K562 (cell line): ENCODE results near the gene GMPR. TPM values are rescaled to one million over a fixed set of nuclear protein-coding genes. Genes with fewer than 3 reads are reported as not detected.

Experiments used
- GTF2F1 ChIP-seq: IDR thresholded peaks from 2 replicates; pipeline ENCODE4 v1.6.1; 2011; ENCODE audit warnings: low read depth, low read length, improper control_type of control experiment
- HSF4 ChIP-seq: fragments of 250-450 bp; sonication (Bioruptor Pico); IDR thresholded peaks from 2 replicates; pipeline ENCODE4 v2.1.2; 2022; ENCODE audit warnings: mild to moderate bottlenecking, moderate library complexity, borderline replicate concordance
- NELFE ChIP-seq: IDR thresholded peaks from 2 replicates; pipeline ENCODE4 v1.6.1; 2011; ENCODE audit warnings: mild to moderate bottlenecking; ENCODE audit not compliant: insufficient read depth, insufficient read length
- ZNF121 ChIP-seq: sonication (generic); formaldehyde crosslinking; conservative IDR thresholded peaks from 2 replicates; pipeline ENCODE4 v1.8.0; 2022; ENCODE audit warnings: missing genetic modification reagents
- polyA plus RNA-seq, 8 experiments: library from polyadenylated mRNA; depleted of rRNA in 4 of 8; stranded (reverse) in 5 of 8; unstranded in 3 of 8; fragments of >200 nt; fragmentation: Nextera tagmentation in 2 of 8; fragmentation: Illumina TruSeq in 1 of 8; extraction: Ambion mirVana in 2 of 8; extraction: Trizol in 1 of 8; gene quantifications; 2 replicates each; pipeline versions ENCODE4 v1.2.1 to v1.2.3, GENCODE V29; 2011 to 2014; ENCODE audit warnings: inconsistent platforms in 1 of 8, missing spikeins in 1 of 8
- total RNA-seq, 7 experiments: library from RNA; depleted of rRNA in 6 of 7; stranded (reverse); fragments of >200 nt in 6 of 7; fragmentation: Illumina TruSeq in 2 of 7; extraction: Trizol in 2 of 7; gene quantifications; 2 replicates each; pipeline versions ENCODE4 v1.2.1 to v1.2.3, GENCODE V29; 2011 to 2021; ENCODE audit warnings: low replicate concordance in 1 of 7
- TF ChIP-seq, protein P1 (sequence below): fragments of 450-650 bp; IDR thresholded peaks from 2 replicates; pipeline ENCODE4 v1.6.1; 2016; ENCODE audit warnings: antibody characterized with exemption
- TF ChIP-seq, protein P2 (sequence below), 2 experiments: fragments of 450-650 bp; IDR thresholded peaks; 2 replicates each; pipeline ENCODE4 v1.6.1; 2016; ENCODE audit warnings: mild to moderate bottlenecking in 2 of 2, borderline replicate concordance in 1 of 2, low read depth in 1 of 2, moderate library complexity in 1 of 2
- TF ChIP-seq, protein P3 (sequence below): fragments of 200-800 bp; sonication (Bioruptor generic); IDR thresholded peaks from 2 replicates; pipeline ENCODE4 v1.6.1; 2016; ENCODE audit warnings: missing genetic modification characterization, missing compliant biosample characterization

The GMPR gene
- total and polyA plus RNA-seq, 9 of the 15 experiments (the other 6 are each of a cell fraction or from before 2014, with no cell fraction given), result 34.6 to 83.7 (median 49.8) TPM

- TF ChIP-seq GTF2F1, result peak; percentile 98
- TF ChIP-seq ZNF121 (CRISPR knock-in tag), result no peak
- TF ChIP-seq, protein P1, sequence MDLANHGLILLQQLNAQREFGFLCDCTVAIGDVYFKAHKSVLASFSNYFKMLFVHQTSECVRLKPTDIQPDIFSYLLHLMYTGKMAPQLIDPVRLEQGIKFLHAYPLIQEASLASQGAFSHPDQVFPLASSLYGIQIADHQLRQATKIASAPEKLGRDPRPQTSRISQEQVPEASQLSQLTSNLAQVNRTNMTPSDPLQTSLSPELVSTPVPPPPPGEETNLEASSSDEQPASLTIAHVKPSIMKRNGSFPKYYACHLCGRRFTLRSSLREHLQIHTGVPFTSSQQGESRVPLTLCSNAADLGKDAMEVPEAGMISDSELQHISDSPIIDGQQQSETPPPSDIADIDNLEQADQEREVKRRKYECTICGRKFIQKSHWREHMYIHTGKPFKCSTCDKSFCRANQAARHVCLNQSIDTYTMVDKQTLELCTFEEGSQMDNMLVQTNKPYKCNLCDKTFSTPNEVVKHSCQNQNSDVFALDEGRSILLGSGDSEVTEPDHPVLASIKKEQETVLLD, result peak; percentile 98
- TF ChIP-seq, protein P2, sequence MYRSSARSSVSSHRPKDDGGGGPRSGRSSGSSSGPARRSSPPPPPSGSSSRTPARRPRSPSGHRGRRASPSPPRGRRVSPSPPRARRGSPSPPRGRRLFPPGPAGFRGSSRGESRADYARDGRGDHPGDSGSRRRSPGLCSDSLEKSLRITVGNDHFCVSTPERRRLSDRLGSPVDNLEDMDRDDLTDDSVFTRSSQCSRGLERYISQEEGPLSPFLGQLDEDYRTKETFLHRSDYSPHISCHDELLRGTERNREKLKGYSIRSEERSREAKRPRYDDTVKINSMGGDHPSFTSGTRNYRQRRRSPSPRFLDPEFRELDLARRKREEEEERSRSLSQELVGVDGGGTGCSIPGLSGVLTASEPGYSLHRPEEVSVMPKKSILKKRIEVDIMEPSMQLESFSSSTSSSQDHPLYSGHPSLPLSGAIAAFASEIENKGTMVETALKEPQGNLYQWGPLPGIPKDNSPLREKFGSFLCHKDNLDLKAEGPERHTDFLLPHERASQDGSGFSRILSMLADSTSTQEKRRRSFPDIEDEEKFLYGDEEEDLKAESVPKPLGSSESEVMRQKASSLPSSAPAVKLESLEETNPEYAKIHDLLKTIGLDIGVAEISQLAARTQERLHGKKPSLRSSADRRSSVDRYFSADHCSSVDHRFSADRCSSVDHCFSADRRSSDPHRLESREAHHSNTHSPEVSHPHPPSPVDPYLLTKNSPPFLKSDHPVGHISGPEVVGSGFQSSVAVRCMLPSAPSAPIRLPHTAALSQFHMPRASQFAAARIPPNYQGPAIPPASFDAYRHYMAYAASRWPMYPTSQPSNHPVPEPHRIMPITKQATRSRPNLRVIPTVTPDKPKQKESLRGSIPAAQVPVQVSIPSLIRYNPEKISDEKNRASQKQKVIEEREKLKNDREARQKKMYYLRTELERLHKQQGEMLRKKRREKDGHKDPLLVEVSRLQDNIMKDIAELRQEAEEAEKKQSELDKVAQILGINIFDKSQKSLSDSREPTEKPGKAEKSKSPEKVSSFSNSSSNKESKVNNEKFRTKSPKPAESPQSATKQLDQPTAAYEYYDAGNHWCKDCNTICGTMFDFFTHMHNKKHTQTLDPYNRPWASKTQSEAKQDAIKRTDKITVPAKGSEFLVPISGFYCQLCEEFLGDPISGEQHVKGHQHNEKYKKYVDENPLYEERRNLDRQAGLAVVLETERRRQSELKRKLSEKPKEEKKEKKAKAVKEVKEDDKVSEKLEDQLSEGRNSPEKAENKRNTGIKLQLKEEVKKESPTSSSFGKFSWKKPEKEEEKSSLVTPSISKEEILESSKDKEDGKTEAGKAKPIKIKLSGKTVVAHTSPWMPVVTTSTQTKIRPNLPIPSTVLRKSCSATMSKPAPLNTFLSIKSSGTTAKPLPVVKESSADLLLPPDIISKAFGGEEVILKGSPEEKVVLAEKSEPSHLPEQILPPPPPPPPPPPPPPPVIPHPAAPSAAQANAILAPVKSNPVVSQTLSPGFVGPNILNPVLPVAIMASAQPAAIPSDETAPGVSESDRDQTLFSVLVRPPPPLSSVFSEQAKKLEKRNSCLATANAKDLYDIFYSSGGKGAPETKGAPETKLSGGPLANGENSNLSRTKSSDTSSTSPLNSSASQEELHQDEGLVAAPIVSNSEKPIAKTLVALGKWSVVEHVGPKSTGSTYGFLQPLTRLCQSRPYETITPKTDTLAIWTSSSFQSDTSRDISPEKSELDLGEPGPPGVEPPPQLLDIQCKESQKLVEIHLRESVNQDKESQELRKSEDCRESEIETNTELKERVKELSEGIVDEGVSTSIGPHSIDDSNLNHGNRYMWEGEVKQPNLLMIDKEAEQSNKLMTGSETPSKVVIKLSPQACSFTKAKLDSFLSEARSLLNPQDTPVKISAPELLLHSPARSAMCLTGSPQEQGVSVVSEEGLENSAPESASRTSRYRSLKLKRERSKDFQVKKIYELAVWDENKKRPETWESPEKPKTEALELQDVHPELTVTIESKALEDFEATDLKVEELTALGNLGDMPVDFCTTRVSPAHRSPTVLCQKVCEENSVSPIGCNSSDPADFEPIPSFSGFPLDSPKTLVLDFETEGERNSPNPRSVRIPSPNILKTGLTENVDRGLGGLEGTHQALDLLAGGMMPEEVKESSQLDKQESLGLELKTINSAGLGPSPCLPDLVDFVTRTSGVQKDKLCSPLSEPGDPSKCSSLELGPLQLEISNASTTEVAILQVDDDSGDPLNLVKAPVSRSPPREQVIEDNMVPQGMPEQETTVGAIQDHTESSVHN (IDR thresholded peaks at IDR 0.05; ENCODE audit: borderline replicate concordance in 1 of 2, low read depth in 1 of 2), result no peak
- TF ChIP-seq NELFE, result peak; percentile 70
- TF ChIP-seq HSF4 (CRISPR knock-in tag), result peak; percentile 41; the same call in 1 of the 2 replicates
- TF ChIP-seq, protein P3, sequence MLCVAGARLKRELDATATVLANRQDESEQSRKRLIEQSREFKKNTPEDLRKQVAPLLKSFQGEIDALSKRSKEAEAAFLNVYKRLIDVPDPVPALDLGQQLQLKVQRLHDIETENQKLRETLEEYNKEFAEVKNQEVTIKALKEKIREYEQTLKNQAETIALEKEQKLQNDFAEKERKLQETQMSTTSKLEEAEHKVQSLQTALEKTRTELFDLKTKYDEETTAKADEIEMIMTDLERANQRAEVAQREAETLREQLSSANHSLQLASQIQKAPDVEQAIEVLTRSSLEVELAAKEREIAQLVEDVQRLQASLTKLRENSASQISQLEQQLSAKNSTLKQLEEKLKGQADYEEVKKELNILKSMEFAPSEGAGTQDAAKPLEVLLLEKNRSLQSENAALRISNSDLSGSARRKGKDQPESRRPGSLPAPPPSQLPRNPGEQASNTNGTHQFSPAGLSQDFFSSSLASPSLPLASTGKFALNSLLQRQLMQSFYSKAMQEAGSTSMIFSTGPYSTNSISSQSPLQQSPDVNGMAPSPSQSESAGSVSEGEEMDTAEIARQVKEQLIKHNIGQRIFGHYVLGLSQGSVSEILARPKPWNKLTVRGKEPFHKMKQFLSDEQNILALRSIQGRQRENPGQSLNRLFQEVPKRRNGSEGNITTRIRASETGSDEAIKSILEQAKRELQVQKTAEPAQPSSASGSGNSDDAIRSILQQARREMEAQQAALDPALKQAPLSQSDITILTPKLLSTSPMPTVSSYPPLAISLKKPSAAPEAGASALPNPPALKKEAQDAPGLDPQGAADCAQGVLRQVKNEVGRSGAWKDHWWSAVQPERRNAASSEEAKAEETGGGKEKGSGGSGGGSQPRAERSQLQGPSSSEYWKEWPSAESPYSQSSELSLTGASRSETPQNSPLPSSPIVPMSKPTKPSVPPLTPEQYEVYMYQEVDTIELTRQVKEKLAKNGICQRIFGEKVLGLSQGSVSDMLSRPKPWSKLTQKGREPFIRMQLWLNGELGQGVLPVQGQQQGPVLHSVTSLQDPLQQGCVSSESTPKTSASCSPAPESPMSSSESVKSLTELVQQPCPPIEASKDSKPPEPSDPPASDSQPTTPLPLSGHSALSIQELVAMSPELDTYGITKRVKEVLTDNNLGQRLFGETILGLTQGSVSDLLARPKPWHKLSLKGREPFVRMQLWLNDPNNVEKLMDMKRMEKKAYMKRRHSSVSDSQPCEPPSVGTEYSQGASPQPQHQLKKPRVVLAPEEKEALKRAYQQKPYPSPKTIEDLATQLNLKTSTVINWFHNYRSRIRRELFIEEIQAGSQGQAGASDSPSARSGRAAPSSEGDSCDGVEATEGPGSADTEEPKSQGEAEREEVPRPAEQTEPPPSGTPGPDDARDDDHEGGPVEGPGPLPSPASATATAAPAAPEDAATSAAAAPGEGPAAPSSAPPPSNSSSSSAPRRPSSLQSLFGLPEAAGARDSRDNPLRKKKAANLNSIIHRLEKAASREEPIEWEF (CRISPR knock-in tag), result no peak
These were observed 27.3 kb downstream of the GMPR start (continued) for GRCh38 chr6:16265351-16266341.
